ENCODE data around the gene CD164L2.

The CD164L2 gene

DNA sequence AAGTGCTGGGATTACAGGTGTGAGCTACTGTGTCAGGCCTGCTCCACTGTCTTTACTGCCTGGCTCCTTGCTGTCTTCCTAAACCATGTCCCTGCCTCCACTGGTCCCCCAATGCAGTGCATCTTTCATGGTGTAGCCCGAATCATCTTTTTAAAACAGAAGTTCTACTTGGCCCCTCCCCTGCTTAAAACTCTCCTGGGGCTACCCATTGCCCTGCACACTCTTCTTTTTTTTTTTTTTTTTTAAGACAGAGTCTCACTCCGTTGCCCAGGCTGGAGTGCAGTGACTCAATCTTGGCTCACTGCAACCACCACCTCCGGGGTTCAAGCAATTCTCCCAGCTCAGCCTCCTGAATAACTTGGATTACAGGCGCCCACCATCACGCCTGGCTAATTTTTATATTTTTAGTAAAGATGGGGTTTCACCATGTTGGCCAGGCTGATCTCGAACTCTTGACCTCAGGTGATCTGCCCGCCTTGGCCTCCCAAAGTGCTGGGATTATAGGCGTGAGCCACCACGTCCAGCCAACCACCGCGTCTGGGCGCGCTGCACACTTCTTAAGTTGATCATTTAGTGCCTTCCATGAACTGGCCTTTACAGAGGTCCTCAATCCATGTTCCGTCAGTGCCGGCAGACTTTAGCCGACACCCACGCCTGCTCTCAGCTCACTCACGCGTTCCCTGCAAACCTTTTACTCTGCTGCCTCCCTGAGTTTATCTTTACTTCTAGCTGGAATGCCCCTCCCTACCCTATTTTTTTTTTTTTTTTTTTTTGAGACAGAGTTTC is 10.9 kb downstream of the CD164L2 start:
- intact Hi-C loops (cut with DNase I) = no loop called here

DNA sequence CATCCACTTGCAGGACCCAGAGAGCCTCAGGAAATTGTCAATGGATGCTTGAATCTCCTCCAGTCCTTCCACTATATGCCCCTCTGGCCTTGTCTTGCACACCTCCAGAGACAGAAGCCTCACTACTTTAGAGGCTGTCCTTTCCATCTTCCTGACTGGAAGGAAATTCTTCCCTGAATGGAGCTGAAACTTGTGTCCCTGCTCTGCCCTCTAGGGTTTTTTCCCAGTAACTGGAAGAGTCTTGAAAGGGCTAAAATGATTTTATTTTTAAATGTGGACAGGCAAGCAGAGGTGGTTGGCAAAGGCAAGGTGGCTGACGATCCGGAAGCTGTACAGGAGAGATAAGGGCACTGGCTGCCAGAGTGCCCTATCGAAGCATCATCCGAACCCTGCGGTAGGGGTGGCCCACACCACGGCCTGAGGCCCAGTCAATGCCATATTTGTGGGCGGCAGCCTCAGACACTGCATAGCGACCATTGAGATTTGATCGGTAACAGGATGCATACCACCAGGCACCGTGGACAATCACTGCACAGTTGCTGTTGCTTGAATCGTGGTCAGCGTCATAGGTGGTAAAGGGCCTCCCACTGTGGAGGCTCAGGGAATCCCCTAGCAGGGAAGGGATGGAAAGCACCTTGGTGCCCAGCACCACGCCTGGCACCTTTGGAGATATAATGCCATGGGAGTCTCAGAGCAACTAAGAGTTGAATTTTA is 14.1 kb downstream of the CD164L2 start:
- DNase-seq = no peak
- intact Hi-C loops (cut with DNase I) = no loop called here

More for the DNA sequence above, 10.9 kb downstream of the CD164L2 start:
- no peak for DNase-seq

DNA sequence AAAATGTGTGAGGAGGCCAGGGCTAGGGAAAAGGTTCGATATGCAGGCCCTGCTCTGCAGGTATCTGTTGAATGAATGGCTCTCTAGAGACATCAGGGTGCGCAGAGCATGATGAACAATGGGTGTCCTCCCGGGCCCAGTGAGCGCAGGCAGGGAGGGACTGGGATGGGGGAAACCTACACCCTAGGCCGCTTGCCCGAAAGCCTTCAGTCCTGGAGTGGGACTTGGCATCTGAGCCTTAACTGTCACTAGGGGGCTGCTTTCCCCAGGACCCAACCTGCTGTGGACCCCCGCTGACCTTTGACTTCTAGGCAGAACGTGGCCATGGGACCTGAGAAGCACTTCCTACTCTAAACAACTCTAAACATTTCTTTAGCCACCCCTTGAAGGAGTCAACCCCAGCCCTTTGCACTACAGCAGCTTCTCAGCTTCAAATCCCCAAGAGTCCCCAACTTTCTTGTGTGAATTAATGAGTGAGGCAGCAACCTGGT is 15.9 kb downstream of the CD164L2 start:
- no peak for DNase-seq

DNA sequence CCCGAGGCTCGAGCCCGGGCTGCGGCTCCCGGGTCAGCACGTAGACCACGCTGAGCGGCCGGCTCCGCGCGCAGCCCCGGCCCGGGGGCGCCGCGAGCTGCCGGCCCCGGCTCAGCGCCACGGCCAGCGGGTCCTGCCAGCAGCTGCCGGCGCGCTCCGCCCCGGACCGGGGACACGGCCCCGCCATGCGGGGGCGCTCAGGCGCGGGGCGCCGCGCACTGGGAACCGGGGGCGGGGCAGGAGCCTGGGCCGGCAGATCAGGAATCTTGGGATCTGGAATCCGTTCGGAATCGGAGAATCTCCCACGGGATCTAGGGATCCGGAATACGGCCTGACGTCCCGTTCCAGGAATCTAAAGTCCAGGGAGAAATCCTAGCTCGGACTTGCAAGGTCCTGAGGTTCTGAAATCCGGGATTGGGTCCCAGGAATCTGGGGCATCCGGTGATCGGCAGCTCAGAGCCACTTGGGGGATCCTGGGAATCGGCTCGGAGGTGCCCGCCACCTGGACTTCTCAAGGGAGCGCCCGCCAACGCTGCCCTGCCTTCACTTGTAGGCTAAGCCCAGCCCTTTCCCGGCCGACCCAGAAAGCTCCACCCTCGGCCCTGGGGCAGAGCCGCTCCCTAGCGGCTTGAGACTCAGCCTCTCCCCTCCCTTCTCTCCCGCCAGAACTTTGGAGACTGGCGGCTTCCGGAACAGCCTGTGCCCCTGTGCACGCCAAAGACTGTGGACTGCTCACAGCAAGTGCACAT is 16.5 kb downstream of the CD164L2 start, which contains the start of gene MAP3K6:
Gene MAP3K6, minus strand, starts transcription at position 551 of the 749 bp plus-strand sequence. Its CDS starts 364 bp downstream, at position 187.
- peak in 41 of 42 donors; percentile 28 to 82 (median 56) for DNase-seq
- intact Hi-C loops (cut with DNase I) = no loop called here

More for the DNA sequence above, 15.9 kb downstream of the CD164L2 start:
- intact Hi-C loops (cut with DNase I) = no loop called here

DNA sequence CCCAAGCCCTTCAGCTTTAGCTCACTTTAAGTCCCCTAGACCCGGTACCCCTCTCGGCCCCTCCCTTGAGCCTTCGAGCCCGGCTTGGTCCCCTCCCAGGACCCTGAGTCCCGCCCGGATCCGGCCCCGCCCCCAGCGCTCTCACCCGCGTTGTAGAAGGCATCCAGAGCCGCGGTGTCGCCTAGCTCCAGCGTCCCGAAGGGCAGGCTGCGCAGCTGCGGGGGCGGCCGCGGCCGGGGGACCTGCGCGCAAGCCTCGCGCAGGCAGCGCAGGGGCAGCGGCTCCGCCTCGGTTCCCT is 17.1 kb downstream of the CD164L2 start:
- intact Hi-C loops (cut with DNase I) = no loop called here
- peak; percentile 15 to 79 (median 59) for DNase-seq

DNA sequence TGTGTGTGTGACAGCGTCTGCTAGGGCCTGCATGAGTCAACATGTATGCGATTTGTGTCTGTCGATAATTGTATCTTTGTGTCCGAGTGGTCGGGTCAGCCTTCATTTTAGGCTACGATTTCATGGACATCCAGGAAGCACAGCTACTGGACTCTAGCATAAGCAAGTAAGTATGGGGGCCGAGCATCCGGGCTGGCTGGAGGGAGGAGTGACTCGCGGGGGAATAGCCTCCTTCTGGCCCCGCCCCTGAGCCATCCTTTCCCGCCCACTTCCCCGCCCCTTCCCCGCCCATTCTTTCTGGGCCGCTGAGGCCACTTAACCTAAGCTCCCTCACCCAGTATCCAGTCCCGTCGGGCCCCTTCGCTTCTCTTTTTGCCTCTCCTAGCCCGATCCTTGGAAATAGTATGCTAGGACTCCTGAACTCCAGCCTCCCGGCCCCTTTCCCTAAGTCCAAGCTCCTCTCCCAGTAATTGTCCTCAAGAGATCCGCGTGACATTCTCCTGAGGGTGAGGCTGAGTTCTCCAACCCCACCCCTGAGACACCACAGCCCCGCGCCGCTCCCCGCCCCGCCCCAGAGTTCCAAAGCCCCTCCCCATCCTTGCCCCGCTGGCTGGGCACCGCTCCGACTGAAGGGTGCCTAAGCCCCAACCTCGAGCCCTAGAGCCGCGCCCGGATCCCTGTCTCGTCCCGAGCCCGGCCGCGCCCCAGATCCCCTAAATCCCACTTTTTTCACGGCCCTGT is 17.6 kb downstream of the CD164L2 start:
- intact Hi-C loops (cut with DNase I) = no loop called here
- DNase-seq = peak; percentile 68 to 92 (median 81)

DNA sequence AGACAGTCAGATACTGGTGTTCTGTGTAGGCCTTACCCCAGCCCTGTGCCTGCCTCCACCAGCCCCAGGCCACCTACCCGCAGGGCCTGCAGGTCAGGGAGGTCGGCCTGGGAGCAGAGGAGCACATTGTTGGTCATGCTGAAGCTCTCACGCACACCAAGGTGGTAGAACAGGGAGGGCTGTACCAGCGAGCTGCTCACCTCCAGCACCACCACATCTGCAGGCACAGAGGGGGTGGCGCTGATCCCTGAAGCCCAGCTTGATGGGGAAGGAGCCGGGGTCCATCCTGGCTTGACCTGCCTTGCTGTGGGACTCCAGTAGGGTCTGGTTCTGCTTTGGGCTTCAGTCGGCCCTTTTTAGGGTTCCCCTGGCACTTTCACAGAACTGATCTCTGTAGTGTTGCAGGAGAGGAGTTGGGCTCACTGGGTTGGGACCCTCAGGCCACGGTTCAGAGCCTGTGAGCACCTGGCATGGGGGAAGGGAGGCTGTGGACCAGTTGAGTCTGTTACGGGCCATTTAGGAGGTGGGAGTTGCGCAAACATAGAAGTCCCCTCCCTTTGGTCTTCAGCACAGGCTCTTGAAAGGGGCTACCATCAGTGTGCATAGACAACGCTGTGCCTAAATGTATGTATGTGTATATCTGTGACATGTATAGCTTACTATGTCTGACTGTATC is 18.3 kb downstream of the CD164L2 start:
- intact Hi-C loops (cut with DNase I) = no loop called here
- no peak for DNase-seq

DNA sequence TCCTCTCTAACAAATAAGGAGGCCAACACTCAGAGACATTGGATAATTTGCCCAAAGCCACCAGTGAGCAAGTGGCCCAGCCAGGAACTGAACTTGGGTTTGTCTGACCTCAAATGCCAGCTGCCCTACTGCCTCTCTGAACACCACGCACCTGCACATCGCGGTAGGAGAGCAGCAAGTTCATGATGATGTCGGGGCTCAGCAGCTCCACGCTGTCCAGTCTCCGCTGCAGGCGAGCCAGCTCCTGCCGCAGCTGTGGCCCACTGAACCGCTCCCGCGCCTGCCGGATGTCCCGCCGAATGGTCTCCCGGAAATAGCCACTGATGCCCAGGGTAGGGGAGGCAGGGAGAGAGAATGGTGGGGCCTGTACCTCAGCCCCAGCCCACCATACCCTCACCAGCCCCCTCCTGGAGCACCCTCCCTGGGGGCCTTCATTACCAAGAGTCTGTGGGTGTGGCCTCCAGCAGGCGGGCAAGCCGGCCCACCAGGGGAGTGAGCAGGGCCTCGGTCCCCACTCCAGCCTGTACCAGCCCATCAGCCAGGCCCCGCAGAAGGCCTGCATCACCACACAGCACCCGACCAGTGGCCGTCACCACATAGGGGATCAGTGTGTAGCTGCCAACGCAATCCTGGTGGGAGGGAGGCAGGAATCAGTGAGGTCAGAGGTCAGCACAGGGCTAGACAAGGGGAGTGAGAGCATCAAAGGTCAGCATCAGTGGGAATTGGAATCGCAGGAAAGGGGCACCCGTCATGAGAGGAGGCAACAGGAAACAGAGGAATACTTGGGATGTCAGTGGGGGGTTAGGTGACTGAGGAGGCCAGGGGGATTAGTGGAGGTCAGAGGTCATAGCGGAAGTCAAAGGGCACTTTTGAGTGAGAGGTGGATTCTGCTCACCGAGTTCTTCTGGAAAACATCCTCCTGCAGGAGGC is 19.1 kb downstream of the CD164L2 start:
- intact Hi-C loops (cut with DNase I) = no loop called here
- DNase-seq = no peak

DNA sequence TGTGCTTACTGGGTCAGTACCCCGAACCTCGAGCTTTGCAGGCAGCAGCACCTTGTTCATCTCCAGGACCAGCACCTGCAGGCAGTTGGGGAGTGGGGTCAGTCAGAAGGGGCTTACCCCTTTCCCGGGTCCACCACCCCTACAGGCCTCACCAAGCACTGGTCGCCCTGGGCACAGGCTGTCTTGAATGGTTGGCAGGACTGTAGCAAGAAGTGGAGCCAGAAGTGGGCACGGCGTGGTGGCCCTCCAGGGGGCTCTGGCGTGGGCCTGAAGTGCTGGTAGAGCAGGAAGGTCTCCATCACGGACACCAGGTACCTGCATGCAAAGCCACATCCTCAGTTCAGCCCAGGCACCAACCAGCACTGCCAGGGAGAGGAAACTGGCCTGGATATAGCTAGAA is 21.6 kb downstream of the CD164L2 start:
- intact Hi-C loops (cut with DNase I) = no loop called here
- no peak for DNase-seq

DNA sequence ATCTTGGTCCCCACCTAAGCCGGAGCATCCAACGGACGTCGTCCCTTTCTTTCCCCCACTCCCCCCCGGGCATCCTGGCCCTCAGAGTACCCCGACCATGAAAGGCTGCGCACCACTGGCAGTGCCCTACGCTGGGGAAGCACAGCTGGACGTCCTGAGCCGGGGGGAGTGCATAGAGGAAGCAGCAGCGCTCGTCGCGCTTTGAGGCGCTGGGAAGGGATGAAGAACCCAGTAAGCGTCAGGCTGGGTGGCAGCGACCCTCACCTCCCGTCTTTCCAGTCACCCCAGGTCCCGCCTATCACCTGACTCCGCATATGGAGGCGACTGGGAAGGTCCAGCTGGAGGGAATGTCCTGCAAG is 22.1 kb downstream of the CD164L2 start:
- DNase-seq = no peak
- intact Hi-C loops (cut with DNase I) = no loop called here

DNA sequence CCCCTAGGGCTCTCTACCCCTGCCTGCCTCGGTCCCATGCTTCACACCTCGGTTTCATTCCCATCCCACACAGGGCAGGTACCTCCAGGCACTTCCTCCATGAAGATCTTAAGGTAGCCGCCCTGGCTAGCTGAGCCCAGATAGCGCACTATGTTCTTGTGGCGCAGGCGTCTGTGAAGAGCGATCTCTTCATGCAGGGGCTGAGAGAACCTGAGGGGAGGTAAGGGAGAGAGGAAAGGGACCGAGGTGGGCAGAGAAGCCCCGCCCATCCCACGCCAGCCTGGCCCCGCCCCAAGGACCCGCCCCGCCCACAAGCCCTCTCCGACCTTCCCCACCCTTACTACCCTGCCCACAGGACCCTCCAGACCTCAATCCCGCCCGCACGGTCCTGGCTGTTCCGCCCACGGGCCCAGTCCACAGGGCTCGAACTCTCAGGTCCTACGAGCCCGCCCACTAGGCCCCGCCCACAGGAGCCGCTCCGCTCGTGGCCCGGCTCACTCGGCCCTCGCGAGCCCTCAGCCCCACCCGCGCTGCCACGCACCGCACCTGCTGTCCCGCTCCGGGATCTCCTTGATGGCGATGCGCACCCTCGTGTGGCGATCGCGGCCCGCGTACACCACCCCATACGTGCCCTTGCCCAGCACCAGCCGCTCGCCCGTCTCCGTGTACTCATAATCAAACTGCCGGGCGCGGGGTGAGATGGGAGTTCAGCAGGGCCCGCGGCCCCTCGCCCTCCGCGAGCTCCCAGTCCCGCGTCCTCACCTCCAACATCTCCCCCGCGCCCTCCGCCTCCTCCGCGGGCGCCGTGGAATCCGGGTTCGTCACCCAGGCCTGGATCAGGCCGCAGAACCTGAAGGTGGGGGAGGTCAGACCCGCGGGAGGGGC is 22.7 kb downstream of the CD164L2 start:
- DNase-seq = peak in 12 of 42 donors; percentile 22 to 60 (median 28)

DNA sequence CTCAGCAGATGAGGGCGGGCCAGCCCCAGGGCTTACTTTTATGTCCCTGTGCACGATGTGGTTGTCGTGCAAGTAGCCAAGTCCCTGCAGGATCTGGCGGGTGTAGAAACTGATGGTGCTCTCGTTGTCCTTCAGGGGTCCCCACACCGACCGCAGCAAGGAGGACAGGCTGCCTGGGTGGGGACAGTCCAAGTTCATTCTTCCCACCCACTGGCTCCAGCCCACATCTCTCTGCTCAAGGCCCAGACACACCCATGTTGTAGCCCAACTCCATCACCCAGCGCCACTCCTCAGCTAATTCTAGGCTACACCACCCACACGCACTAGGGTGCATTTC is 23.3 kb downstream of the CD164L2 start:
- intact Hi-C loops (cut with DNase I) = loop anchor here (5.0 kb wide), 1 partner anchor 33 kb away; the partner anchor contains the start of gene GPR3
- DNase-seq = no peak

More for the DNA sequence above, 22.7 kb downstream of the CD164L2 start:
- intact Hi-C loops (cut with DNase I) = no loop called here

DNA sequence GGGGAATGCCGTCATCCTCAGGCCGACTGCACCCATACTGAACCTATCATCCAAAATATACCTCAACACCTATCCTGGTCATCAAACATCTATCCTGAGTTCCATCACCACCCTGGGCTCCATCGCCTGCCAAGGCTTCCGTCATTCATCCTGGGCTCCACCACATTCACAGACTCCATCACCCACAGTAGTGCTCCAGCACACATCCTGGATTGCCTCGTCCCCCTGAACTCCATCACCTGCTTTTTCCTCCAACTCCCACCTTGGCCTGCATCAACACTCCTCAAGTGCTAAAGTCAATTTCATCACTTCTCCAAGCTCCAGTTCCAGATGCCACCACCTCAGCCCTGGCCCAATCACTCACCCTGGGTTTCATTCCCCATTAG is 24.2 kb downstream of the CD164L2 start:
- DNase-seq = no peak
- intact Hi-C loops (cut with DNase I) = loop anchor here (5.0 kb wide), 1 partner anchor 33 kb away; the partner anchor contains the start of gene GPR3

DNA sequence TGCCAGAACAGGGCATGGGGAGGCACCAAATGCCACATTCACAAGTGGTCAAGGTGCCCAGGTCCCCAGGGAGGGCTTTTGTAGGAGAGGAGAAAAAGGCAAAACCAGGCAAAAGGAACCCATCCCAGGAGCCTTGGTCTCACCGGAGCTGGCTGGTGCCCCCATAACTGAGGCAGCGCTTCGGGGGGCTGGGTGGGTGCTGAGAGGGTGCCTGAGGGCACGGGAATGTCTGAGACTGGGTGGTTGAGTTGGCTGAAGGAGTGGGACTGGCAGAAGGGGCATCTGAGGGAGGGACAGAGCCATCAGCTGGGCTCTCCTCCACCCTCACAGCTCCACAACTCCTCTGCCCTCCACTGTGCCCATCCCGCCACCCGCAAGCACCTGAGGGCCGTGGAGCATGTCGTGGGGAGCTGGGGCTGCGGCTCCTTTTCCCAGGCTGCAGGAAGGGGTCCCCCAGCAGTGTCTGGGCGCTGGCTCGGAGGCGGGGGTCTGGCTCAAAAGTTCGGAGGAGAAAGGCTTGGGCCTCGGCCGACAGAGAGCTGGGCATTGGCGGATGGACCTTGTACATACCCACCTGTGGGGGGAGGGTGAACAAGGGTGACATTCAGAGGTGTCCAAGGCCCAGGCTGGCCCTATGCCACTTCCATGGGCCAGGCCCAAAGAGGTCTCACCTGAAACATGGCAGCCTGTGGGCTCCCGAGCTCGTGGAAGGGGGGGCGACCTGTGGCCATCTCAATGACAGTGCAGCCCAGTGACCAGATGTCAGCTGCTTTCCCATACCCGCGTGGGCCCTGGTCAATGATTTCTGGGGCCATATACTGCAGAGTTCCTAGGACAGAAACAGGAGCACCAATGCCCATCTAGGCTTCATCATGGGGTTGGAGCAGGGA is 24.9 kb downstream of the CD164L2 start:
- intact Hi-C loops (cut with DNase I) = loop anchor here (5.0 kb wide), 1 partner anchor 34 kb away; the partner anchor contains the start of gene GPR3

More for the DNA sequence above, 24.9 kb downstream of the CD164L2 start:
- DNase-seq = no peak

All from head of caudate nucleus (tissue), 42 donors.